H9 (cell line): ENCODE data around the gene DES. TPM values are rescaled to one million over a fixed set of nuclear protein-coding genes. Genes with fewer than 3 reads are reported as not detected.

Experiments used
- DNase-seq: peaks from one replicate; pipeline ENCODE4 v3.0.0-alpha.2; 2017
- H2AFZ ChIP-seq: one replicate; pipeline ENCODE4 v1.6.1; 2013; ENCODE audit warnings: mild to moderate bottlenecking, low read length, control low read depth, moderate library complexity
- H2AK5ac ChIP-seq: 2 replicates; pipeline ENCODE4 v1.6.1; 2013; ENCODE audit warnings: low read length, control low read depth, mixed read lengths; ENCODE audit not compliant: insufficient read length
- H2BK120ac ChIP-seq: one replicate; pipeline ENCODE4 v1.6.1; 2013; ENCODE audit warnings: low read depth, mild to moderate bottlenecking, low read length, control low read depth, inconsistent platforms; ENCODE audit not compliant: poor library complexity, severe bottlenecking
- H2BK12ac ChIP-seq: 2 replicates; pipeline ENCODE4 v1.6.1; 2013; ENCODE audit warnings: low read length, control low read depth, mixed read lengths, low read depth; ENCODE audit not compliant: insufficient read length
- H2BK15ac ChIP-seq: 2 replicates; pipeline ENCODE4 v1.6.1; 2013; ENCODE audit warnings: low read depth, low read length, control low read depth
- H2BK20ac ChIP-seq: one replicate; pipeline ENCODE4 v1.6.1; 2013; ENCODE audit warnings: low read depth, mild to moderate bottlenecking, low read length, control low read depth, inconsistent platforms; ENCODE audit not compliant: poor library complexity, severe bottlenecking
- H2BK5ac ChIP-seq: 2 replicates; pipeline ENCODE4 v1.6.1; 2013; ENCODE audit warnings: low read length, control low read depth, mixed read lengths; ENCODE audit not compliant: insufficient read length
- H3K14ac ChIP-seq: 2 replicates; pipeline ENCODE4 v1.6.1; 2013; ENCODE audit warnings: low read length, control low read depth; ENCODE audit not compliant: insufficient read depth
- H3K18ac ChIP-seq: 2 replicates; pipeline ENCODE4 v1.6.1; 2013; ENCODE audit warnings: low read depth, mild to moderate bottlenecking, mixed read lengths, low read length, control low read depth; ENCODE audit not compliant: insufficient read length
- H3K23ac ChIP-seq: 2 replicates; pipeline ENCODE4 v1.6.1; 2013; ENCODE audit warnings: low read length, control low read depth, mixed read lengths, low read depth; ENCODE audit not compliant: insufficient read length
- H3K23me2 ChIP-seq: 2 replicates; pipeline ENCODE4 v1.6.1; 2013; ENCODE audit warnings: low read depth, mild to moderate bottlenecking, mixed read lengths, low read length, control low read depth; ENCODE audit not compliant: insufficient read length, poor library complexity, severe bottlenecking
- H3K27ac ChIP-seq: 2 replicates; pipeline ENCODE4 v1.5.1; 2013; ENCODE audit warnings: low read length, control low read depth, mixed read lengths, low read depth; ENCODE audit not compliant: insufficient read length
- H3K27me3 ChIP-seq: 2 replicates; pipeline ENCODE4 v1.6.1; 2013; ENCODE audit warnings: low read length, control low read depth, inconsistent platforms; ENCODE audit not compliant: insufficient read depth
- H3K4ac ChIP-seq: 2 replicates; pipeline ENCODE4 v1.6.1; 2013; ENCODE audit warnings: low read depth, mild to moderate bottlenecking, control low read depth, inconsistent platforms, low read length, moderate library complexity
- H3K4me1 ChIP-seq: 2 replicates; pipeline ENCODE4 v1.6.1; 2013; ENCODE audit warnings: low read length, control low read depth, inconsistent platforms; ENCODE audit not compliant: insufficient read depth
- H3K4me2 ChIP-seq: 2 replicates; pipeline ENCODE4 v1.6.1; 2013; ENCODE audit warnings: low read length, control low read depth, mixed read lengths; ENCODE audit not compliant: insufficient read length, insufficient read depth
- H3K56ac ChIP-seq: 2 replicates; pipeline ENCODE4 v1.6.1; 2013; ENCODE audit warnings: low read depth, mild to moderate bottlenecking, mixed read lengths, low read length, control low read depth; ENCODE audit not compliant: insufficient read length
- H3K79me1 ChIP-seq: 2 replicates; pipeline ENCODE4 v1.6.1; 2013; ENCODE audit warnings: low read depth, mild to moderate bottlenecking, moderate library complexity, low read length, control low read depth, inconsistent platforms; ENCODE audit not compliant: insufficient read depth, poor library complexity, severe bottlenecking
- H3K79me2 ChIP-seq: 2 replicates; pipeline ENCODE4 v1.6.1; 2013; ENCODE audit warnings: low read length, control low read depth, inconsistent platforms; ENCODE audit not compliant: insufficient read depth
- H3K9ac ChIP-seq: 2 replicates; pipeline ENCODE4 v1.6.1; 2013; ENCODE audit warnings: low read length, control low read depth, mixed read lengths; ENCODE audit not compliant: insufficient read length; ENCODE audit errors: extremely low read depth
- H3K9me3 ChIP-seq: one replicate; pipeline ENCODE4 v1.6.1; 2013; ENCODE audit warnings: low read depth, low read length, inconsistent platforms; ENCODE audit not compliant: control insufficient read depth
- H3T11ph ChIP-seq: one replicate; pipeline ENCODE4 v1.6.1; 2013; ENCODE audit warnings: mild to moderate bottlenecking, low read length, control low read depth, inconsistent platforms
- H4K20me1 ChIP-seq: one replicate; pipeline ENCODE4 v1.6.1; 2013; ENCODE audit not compliant: control insufficient read depth, insufficient read length, insufficient read depth
- H4K5ac ChIP-seq: 2 replicates; pipeline ENCODE4 v1.6.1; 2013; ENCODE audit warnings: low read depth, mild to moderate bottlenecking, mixed read lengths, low read length, control low read depth; ENCODE audit not compliant: insufficient read length
- H4K8ac ChIP-seq: replicated peaks from 2 replicates; pipeline ENCODE4 v1.6.1; 2013; ENCODE audit warnings: low read length, control low read depth, mixed read lengths, low read depth; ENCODE audit not compliant: insufficient read length
- H4K91ac ChIP-seq: 2 replicates; pipeline ENCODE4 v1.6.1; 2013; ENCODE audit warnings: low read depth, mild to moderate bottlenecking, moderate library complexity, mixed read lengths, low read length, control low read depth; ENCODE audit not compliant: insufficient read length
- H3K27ac Mint-ChIP-seq, 3 experiments: 2 replicates in 2 of 3; 3 replicates in 1 of 3; pipeline ENCODE4 v1.8.0; 2020 to 2021; ENCODE audit warnings: mixed read lengths in 3 of 3, mild to moderate bottlenecking in 1 of 3, moderate library complexity in 1 of 3
- H3K27me3 Mint-ChIP-seq: 2 replicates; pipeline ENCODE4 v1.8.0; 2021; ENCODE audit warnings: low read depth, mild to moderate bottlenecking, moderate library complexity, mixed read lengths
- H3K36me3 Mint-ChIP-seq, 3 experiments: 2 replicates in 2 of 3; 3 replicates in 1 of 3; pipeline ENCODE4 v1.8.0; 2020 to 2021; ENCODE audit warnings: low read depth in 3 of 3, mixed read lengths in 3 of 3; ENCODE audit not compliant: insufficient read depth in 1 of 3
- H3K4me1 Mint-ChIP-seq, 2 experiments: 2 replicates each; pipeline ENCODE4 v1.8.0; 2020; ENCODE audit warnings: mixed read lengths in 2 of 2
- H3K4me3 Mint-ChIP-seq, 2 experiments: 2 replicates in 1 of 2; 3 replicates in 1 of 2; pipeline ENCODE4 v1.8.0; 2020 to 2021; ENCODE audit warnings: mild to moderate bottlenecking in 2 of 2, mixed read lengths in 2 of 2, moderate library complexity in 1 of 2
- H3K9me3 Mint-ChIP-seq, 2 experiments: 2 replicates in 1 of 2; 3 replicates in 1 of 2; pipeline ENCODE4 v1.8.0; 2020; ENCODE audit warnings: mild to moderate bottlenecking in 2 of 2, mixed read lengths in 2 of 2, moderate library complexity in 1 of 2
- CTCF ChIP-seq: fragments of 200-600 bp; sonication (generic); conservative IDR thresholded peaks from 3 replicates; pipeline ENCODE4 v1.8.0; 2021; ENCODE audit warnings: antibody characterized with exemption, mild to moderate bottlenecking
- WGBS: extraction: QIAGEN DNeasy Blood & Tissue Kit; methylation state at CpG from one replicate; pipeline ENCODE4 v1.1.7; 2013; ENCODE audit warnings: missing lambda C conversion rate, low lambda C conversion rate, mixed read lengths; ENCODE audit not compliant: insufficient read length; ENCODE audit errors: extremely low coverage; 5-methylcytosine and 5-hydroxymethylcytosine counted together
- total RNA-seq: library from RNA; stranded (reverse); gene quantifications from 2 replicates; pipeline ENCODE4 v1.2.1, GENCODE V29; 2021

Gene DES
- total RNA-seq, 1 experiment from 2014 or later = 4.6 TPM

- no peak overlapping the region for H3K56ac ChIP-seq
- H3K9me3 Mint-ChIP-seq = no peaks in the 10 kb centered on the region
- H3K27me3 Mint-ChIP-seq = peaks cover 37% of the 10 kb centered on the region
- no peak overlapping the region for H3K27ac ChIP-seq
- H3K18ac ChIP-seq = no peak overlapping the region
- no peak for DNase-seq
- no peak overlapping the region for H3K4me3 Mint-ChIP-seq
- H4K5ac ChIP-seq = no peak overlapping the region
- H3K9me3 ChIP-seq = no peaks in the 10 kb centered on the region
- no peak overlapping the region for H4K91ac ChIP-seq
- H3T11ph ChIP-seq = no peak overlapping the region
- H3K4me1 ChIP-seq = peaks cover 2% of the 10 kb centered on the region; the same call in 1 of the 2 replicates
- peaks cover 9% of the 10 kb centered on the region for H3K23me2 ChIP-seq
- no peak for TF ChIP-seq CTCF
- H2AK5ac ChIP-seq = no peak overlapping the region
- H2BK12ac ChIP-seq = no peak overlapping the region
- H3K14ac ChIP-seq = no peak overlapping the region
- H3K4me2 ChIP-seq = no peak overlapping the region
- H3K79me1 ChIP-seq = no peaks in the 10 kb centered on the region
- H4K20me1 ChIP-seq = no peaks in the 10 kb centered on the region
- no peak overlapping the region for H2AFZ ChIP-seq
- WGBS = no CpG with 5 or more reads among the region's 4 CpGs
- no peak overlapping the region for H3K23ac ChIP-seq
- H3K4me1 Mint-ChIP-seq = peaks cover 18 to 20% of the 10 kb centered on the region in 2 experiments
- H3K27me3 ChIP-seq = peaks cover 5% of the 10 kb centered on the region; the same call in 1 of the 2 replicates
- H3K27ac Mint-ChIP-seq = no peak overlapping the region
- H3K9ac ChIP-seq = no peak overlapping the region
- no peak overlapping the region for H2BK120ac ChIP-seq
- H3K4ac ChIP-seq = no peak overlapping the region
- H2BK20ac ChIP-seq = no peak overlapping the region
- H2BK15ac ChIP-seq = no peak overlapping the region
- no peak overlapping the region for H2BK5ac ChIP-seq
- H4K8ac ChIP-seq = no peak overlapping the region
- no peaks in the 10 kb centered on the region for H3K79me2 ChIP-seq
- H3K36me3 Mint-ChIP-seq = no peaks in the 10 kb centered on the region
These were observed 20.3 kb downstream of the DES start for GRCh38 chr2:219438453-219438852.
